MM.1S (cell line): ENCODE results near the gene PTPRN2.

Source experiments
- CTCF ChIP-seq: fragments of 300-600 bp; sonication (generic); IDR thresholded peaks from 2 replicates; pipeline ENCODE4 v1.5.1; 2016; ENCODE audit warnings: antibody characterized with exemption, low read length, mixed read lengths
- EZH2phosphoT487 ChIP-seq: fragments of 300-600 bp; sonication (generic); IDR thresholded peaks from 2 replicates; pipeline ENCODE4 v1.6.1; 2018; ENCODE audit warnings: antibody characterized with exemption, low read length

- TF ChIP-seq CTCF = no peak
- no peak for TF ChIP-seq EZH2phosphoT487
These were observed 755.2 kb downstream of the PTPRN2 start for GRCh38 chr7:157832421-157832820.
